HCEC 1CT (cell line): ENCODE results near the gene SHOX.
"Not testable (repeated sequence)": the region's sequence is repeated elsewhere in the genome, so short reads cannot be mapped to it uniquely, and the experiment has no call there.

Experiments used
- DNase-seq: peaks from one replicate; pipeline ENCODE4 v3.0.0-alpha.2; 2017

The SHOX gene

GRCh38 chrX:630612-631496 is at the start of gene SHOX:
SHOX (plus strand) TSS chrX:630791; CDS start chrX:630898, 107 bp downstream.
- no peak for DNase-seq

GRCh38 chrX:581066-581465 is 49.5 kb upstream of the SHOX start:
- DNase-seq: no peak

DNA sequence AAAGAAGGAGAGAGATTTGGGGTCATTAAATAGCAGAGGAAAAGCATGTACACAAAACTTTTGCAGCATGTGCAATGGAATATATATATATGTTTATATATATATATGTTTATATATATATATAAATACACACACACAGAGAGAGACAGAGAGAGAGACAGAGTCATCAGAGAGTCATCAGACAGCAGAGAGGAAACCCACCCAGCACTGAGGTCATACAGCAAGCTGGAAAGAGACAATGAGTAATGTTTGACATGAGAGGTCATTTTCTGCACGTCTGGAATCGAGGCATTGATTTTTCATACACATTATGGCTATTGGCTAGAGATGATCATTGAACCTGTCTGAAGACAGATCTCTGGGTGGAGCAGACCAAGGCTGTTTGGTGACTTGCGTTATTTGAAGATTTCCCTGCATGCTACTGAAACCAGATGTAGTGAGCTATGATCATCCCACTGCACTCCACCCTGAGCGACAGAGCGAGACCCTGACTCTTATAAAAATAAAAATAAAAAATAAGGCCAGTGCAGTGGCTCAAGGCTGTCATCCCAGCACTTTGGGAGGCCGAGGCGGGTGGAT is 48.8 kb upstream of the SHOX start:
- DNase-seq: no peak

- no peak for DNase-seq
Observed at GRCh38 chrX:584572-584971, 46.0 kb upstream of the SHOX start.

- DNase-seq: no peak
Observed at GRCh38 chrX:585115-585808, 45.3 kb upstream of the SHOX start.

DNA sequence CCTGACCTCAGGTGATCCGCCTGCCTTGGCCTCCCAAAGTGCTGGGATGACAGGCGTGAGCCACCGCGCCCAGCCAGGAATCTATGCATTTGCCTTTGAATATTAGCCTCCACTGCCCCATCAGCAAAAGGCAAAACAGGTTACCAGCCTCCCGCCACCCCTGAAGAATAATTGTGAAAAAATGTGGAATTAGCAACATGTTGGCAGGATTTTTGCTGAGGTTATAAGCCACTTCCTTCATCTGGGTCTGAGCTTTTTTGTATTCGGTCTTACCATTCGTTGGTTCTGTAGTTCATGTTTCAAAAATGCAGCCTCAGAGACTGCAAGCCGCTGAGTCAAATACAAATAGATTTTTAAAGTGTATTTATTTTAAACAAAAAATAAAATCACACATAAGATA is 44.2 kb upstream of the SHOX start:
- no peak for DNase-seq

- not testable (repeated sequence) for DNase-seq
Observed at GRCh38 chrX:589261-589660, 41.3 kb upstream of the SHOX start.

GRCh38 chrX:590693-591404 is 39.7 kb upstream of the SHOX start:
- no peak for DNase-seq

GRCh38 chrX:599837-600715 is 30.5 kb upstream of the SHOX start:
- no peak for DNase-seq

DNA sequence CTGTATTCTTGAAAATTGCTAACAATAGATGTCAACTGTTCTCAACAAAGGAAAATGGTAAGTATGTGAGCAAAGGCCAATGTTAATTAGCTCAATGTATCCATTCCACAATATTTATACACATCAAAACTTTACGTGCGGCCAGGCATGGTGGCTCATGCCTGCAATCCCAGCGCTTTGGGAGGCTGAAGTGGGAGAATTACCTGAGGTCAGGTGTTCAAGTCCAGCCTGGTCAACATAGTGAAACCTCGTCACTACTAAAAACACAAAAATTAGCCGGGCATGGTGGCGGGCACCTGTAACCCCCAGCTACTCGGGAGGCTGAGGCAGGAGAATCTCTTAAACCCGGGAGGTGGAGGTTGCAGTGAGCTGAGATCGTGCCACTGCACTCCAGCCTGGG is 27.6 kb upstream of the SHOX start:
- DNase-seq: not testable (repeated sequence)

DNA sequence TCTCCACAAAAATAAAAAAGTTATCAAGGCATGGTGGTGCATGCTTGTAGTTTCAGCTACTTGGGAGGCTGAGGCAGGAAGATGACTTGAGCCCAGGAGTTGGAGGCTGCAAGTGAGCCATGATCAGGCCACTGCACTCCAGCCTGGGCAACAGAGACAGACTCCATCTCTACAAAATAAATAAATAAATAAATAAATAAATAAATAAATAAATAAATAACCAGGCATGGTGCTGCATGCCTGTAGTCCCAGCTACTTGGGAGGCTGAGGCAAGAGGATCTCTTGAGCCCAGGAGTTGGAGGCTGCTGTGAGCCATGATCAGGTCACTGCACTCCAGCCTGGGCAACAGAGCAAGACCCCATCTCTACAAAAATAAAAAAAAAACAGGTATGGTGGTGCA is 26.0 kb upstream of the SHOX start:
- DNase-seq: not testable (repeated sequence)

GRCh38 chrX:608088-608487 is 22.5 kb upstream of the SHOX start:
- not testable (repeated sequence) for DNase-seq

GRCh38 chrX:614136-614535 is 16.5 kb upstream of the SHOX start:
- DNase-seq: no peak

GRCh38 chrX:617401-617800 is 13.2 kb upstream of the SHOX start:
- DNase-seq: no peak

GRCh38 chrX:617891-618290 is 12.7 kb upstream of the SHOX start:
- DNase-seq: no peak

DNA sequence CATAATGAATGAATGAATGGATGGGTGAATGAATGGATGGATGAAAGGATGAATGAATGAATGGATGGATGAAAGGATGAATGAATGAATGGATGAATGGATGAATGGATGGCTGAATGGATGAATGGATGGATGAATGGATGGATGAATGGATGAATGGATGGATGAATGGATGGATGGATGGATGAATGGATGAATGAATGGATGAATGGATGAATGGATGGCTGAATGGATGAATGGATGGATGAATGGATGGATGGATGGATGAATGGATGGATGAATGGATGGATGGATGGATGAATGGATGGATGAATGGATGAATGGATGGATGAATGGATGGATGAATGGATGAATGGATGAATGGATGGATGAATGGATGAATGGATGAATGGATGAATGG is 12.3 kb upstream of the SHOX start:
- not testable (repeated sequence) for DNase-seq

- no peak for DNase-seq
Observed at GRCh38 chrX:618761-619450, 11.7 kb upstream of the SHOX start.

DNA sequence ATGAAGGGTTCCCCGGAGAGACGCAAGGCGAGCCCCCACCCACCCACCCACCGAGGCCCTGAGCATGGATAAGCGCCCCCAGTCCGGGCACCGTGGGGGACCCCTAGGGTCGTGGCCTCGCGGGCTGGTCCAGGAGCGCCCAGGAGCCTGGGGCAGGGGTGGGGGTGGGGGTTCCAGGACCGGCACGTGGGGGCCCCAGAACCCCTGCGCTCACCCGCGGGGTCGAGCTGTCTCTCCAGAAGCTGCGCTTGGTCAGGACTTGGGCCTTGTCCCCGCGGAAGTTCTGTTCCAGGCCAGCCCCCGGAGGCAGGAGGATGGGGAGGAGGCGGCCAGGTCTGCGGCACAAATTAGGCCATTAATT is 11.2 kb upstream of the SHOX start:
- DNase-seq: no peak

DNA sequence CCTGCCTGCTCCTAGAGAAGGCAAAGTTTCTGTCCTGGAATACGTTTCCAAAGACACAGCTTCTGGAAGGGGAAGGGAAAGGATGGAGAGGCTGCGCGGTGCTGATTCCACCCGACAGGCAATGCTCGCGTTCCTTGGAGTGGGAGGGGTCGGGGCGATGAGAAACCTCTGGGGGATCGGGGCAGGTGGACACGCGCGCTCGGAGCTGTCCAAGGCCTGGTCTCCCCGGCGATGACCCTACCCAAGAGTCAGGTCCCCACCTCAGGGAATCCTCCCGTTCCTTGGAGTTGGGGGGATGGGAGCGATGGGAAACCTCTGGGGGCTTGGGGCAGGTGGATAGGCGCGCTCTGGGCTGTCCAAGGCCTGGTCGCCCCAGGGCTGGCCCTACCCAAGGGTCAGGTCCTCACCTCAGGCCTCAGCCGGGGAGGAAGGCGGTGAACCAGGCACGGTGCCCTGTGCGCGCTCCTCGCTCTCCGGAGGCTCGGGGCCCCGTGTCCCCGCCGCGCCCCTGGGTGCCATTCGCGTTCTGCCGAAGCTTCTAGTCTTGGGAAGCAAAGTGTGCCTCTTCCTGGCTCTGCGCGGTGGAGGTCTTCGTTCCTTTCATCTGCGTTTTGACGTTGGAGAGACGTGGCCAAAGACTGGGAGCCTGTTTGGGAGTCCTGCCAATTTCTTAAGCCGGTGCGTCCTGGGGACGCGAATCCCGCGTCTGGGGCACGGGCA is 10.6 kb upstream of the SHOX start:
- DNase-seq: no peak

DNA sequence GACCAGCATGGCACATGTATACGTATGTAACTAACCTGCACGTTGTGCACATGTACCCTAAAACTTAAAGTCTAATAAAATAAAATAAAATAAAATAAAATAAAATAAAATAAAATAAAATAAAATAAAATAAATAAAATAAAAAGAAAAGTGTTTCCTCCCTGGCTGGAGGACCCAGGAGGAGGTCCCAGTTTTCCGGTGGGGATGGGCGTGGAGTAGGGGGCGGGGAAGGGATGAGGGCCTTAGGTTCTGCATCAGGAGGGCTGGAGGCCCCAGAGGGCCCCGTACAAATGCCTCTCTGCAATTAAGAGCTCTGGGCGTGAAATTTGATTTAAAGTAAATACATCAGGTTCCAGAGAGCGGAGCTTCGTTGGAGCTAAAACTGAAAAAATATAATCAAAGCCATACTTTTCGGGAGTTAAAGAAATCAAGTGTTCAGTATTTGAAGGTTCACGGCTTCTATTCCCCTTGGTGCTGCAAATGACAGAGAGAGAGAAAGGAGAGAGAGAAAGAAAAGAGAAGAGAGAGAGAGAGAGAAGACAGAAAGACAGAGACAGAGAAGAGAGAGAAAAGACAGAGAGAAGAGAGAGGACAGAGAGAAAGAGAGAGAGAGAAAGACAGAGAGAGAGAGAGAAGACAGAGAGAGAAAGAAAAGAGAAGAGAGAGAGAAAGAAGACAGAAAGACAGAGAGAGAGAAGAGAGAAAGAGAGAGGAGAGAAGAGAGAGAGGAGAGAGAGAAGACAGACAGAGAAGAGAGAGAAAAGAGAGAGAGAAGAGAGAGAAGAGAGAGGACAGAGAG is 8.7 kb upstream of the SHOX start:
- DNase-seq: no peak
